Neuronal stem cell (in vitro differentiated cells): Measurements from ENCODE around the gene RARRES2.

Source experiments
- DNase-seq: peaks from one replicate; pipeline ENCODE4 v3.0.0-alpha.2; 2013; ENCODE audit warnings: low spot score
- H2AFZ ChIP-seq: one replicate; pipeline ENCODE4 v1.6.1; 2013; ENCODE audit warnings: mild to moderate bottlenecking, low read length, inconsistent platforms
- H2AK5ac ChIP-seq: 2 replicates; pipeline ENCODE4 v1.6.1; 2013; ENCODE audit warnings: low read depth, mild to moderate bottlenecking, inconsistent platforms, low read length, moderate library complexity, mixed read lengths
- H2BK120ac ChIP-seq: 2 replicates; pipeline ENCODE4 v1.6.1; 2013; ENCODE audit warnings: low read depth, mild to moderate bottlenecking, inconsistent platforms, low read length, moderate library complexity, mixed read lengths
- H2BK12ac ChIP-seq: one replicate; pipeline ENCODE4 v1.6.1; 2013; ENCODE audit warnings: low read length, inconsistent platforms
- H2BK15ac ChIP-seq: 2 replicates; pipeline ENCODE4 v1.6.1; 2013; ENCODE audit warnings: mild to moderate bottlenecking, low read length, inconsistent platforms, mixed read lengths
- H2BK5ac ChIP-seq: one replicate; pipeline ENCODE4 v1.6.1; 2013; ENCODE audit warnings: inconsistent platforms, mild to moderate bottlenecking, low read length, moderate library complexity
- H3K14ac ChIP-seq: one replicate; pipeline ENCODE4 v1.6.1; 2013; ENCODE audit warnings: low read length, inconsistent platforms
- H3K18ac ChIP-seq: 2 replicates; pipeline ENCODE4 v1.6.1; 2013; ENCODE audit warnings: low read length, inconsistent platforms
- H3K23ac ChIP-seq: 2 replicates; pipeline ENCODE4 v1.6.1; 2013; ENCODE audit warnings: low read depth, mild to moderate bottlenecking, mixed read lengths, low read length, inconsistent platforms; ENCODE audit not compliant: poor library complexity
- H3K27ac ChIP-seq: replicated peaks from 3 replicates; pipeline ENCODE4 v1.5.1; 2013; ENCODE audit warnings: low read length, inconsistent platforms
- H3K27me3 ChIP-seq, 3 experiments: 2 replicates each; pipeline ENCODE4 v1.6.1; 2013; ENCODE audit warnings: low read length in 3 of 3, mild to moderate bottlenecking in 2 of 3, inconsistent platforms in 1 of 3, low read depth in 1 of 3, mixed read lengths in 1 of 3, moderate library complexity in 1 of 3; ENCODE audit not compliant: control insufficient read depth in 3 of 3, insufficient read depth in 3 of 3
- H3K36me3 ChIP-seq, 2 donors: replicated peaks in 1 of 2; 2 replicates each; pipeline ENCODE4 v1.6.1; 2013; ENCODE audit warnings: low read length in 2 of 2; ENCODE audit not compliant: control insufficient read depth in 2 of 2, insufficient read depth in 2 of 2
- H3K4ac ChIP-seq: 2 replicates; pipeline ENCODE4 v1.6.1; 2013; ENCODE audit warnings: inconsistent platforms, mild to moderate bottlenecking, low read length, moderate library complexity
- H3K4me1 ChIP-seq, 2 donors: 1 replicate in 1 of 2; 2 replicates in 1 of 2; pipeline ENCODE4 v1.6.1; 2013; ENCODE audit warnings: low read length in 2 of 2, low read depth in 1 of 2; ENCODE audit not compliant: control insufficient read depth in 2 of 2, insufficient read depth in 1 of 2
- H3K4me2 ChIP-seq: one replicate; pipeline ENCODE4 v1.6.1; 2013; ENCODE audit warnings: mild to moderate bottlenecking, low read length, inconsistent platforms; ENCODE audit not compliant: insufficient read depth, poor library complexity, severe bottlenecking
- H3K4me3 ChIP-seq, 2 donors: 2 replicates each; pipeline ENCODE4 v1.5.1; 2013; ENCODE audit warnings: low read length in 2 of 2, mild to moderate bottlenecking in 2 of 2, inconsistent platforms in 1 of 2, moderate library complexity in 1 of 2
- H3K79me1 ChIP-seq: one replicate; pipeline ENCODE4 v1.6.1; 2013; ENCODE audit warnings: low read depth, mild to moderate bottlenecking, inconsistent platforms, low read length, moderate library complexity
- H3K9ac ChIP-seq: one replicate; pipeline ENCODE4 v1.6.1; 2013; ENCODE audit warnings: mild to moderate bottlenecking, low read depth, low read length, inconsistent platforms; ENCODE audit not compliant: poor library complexity
- H3K9me3 ChIP-seq, 2 donors: replicated peaks in 1 of 2; 2 replicates each; pipeline versions ENCODE3 to v1.6.1; 2013; ENCODE audit warnings: low read length in 2 of 2, mild to moderate bottlenecking in 2 of 2, inconsistent platforms in 1 of 2, low read depth in 1 of 2, mixed read lengths in 1 of 2, moderate library complexity in 1 of 2; ENCODE audit not compliant: control insufficient read depth in 2 of 2, insufficient read depth in 1 of 2
- H4K8ac ChIP-seq: one replicate; pipeline ENCODE4 v1.6.1; 2013; ENCODE audit warnings: low read depth, mild to moderate bottlenecking, inconsistent platforms, low read length, moderate library complexity
- H4K91ac ChIP-seq: one replicate; pipeline ENCODE4 v1.6.1; 2013; ENCODE audit warnings: low read length, low read depth, mild to moderate bottlenecking, inconsistent platforms; ENCODE audit not compliant: poor library complexity
- WGBS, 2 donors: extraction: QIAGEN DNeasy Blood & Tissue Kit; methylation state at CpG; one replicate each; pipeline ENCODE4 v1.1.7; 2013; ENCODE audit warnings: missing lambda C conversion rate in 2 of 2, mixed read lengths in 1 of 2; ENCODE audit not compliant: insufficient read length in 2 of 2, insufficient replicate concordance in 1 of 2; ENCODE audit errors: extremely low coverage in 2 of 2; 5-methylcytosine and 5-hydroxymethylcytosine counted together

Gene RARRES2

DNA sequence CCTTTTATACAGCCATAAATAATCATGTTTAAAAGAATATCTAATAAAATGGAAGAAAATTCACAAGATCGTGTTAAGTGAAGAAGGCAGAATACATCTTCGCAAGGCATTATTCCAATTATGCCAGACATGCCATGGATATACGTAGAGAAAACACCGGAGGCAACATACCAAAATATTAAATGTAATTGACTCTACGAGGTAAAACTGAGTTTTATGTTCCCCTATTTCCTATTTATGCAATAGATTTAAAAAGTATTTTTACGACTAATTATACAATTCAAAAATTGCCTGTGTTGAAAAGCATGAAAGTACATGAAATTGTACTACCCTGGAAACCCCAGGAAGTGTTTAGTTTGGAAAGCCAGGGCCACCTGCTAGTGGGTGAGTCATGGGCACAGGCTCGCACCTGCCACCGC is 26.3 kb upstream of the RARRES2 start:
- H3K4ac ChIP-seq = no peak overlapping the region
- peak overlapping the region; percentile 92 for H3K27ac ChIP-seq
- peak overlapping the region; percentile 4 for H2BK15ac ChIP-seq
- peaks cover 17% of the 10 kb centered on the region for H3K79me1 ChIP-seq
- H4K91ac ChIP-seq = no peak overlapping the region
- H3K23ac ChIP-seq = no peak overlapping the region
- H2BK120ac ChIP-seq = no peak overlapping the region
- no peak for DNase-seq
- no peak overlapping the region for H3K14ac ChIP-seq
- H3K18ac ChIP-seq = no peak overlapping the region
- peak overlapping the region; percentile 65 for H3K4me2 ChIP-seq
- H3K4me1 ChIP-seq = peaks cover 11 to 21% of the 10 kb centered on the region in 2 donors
- no peaks in the 10 kb centered on the region for H3K27me3 ChIP-seq
- H3K9me3 ChIP-seq = no peaks in the 10 kb centered on the region
- H3K36me3 ChIP-seq = peaks cover 19 to 31% of the 10 kb centered on the region in 2 donors
- H2AK5ac ChIP-seq = no peak overlapping the region
- H2AFZ ChIP-seq = peak overlapping the region; percentile 95
- H4K8ac ChIP-seq = no peak overlapping the region
- H2BK5ac ChIP-seq = peak overlapping the region; percentile 99
- no CpG with 5 or more reads among the region's 8 CpGs for WGBS, 2 donors
- no peak overlapping the region for H2BK12ac ChIP-seq
- H3K4me3 ChIP-seq = peak overlapping the region in 1 of 2 donors; percentile 72
- H3K9ac ChIP-seq = peak overlapping the region; percentile 50

- H4K91ac ChIP-seq = no peak overlapping the region
- H3K27ac ChIP-seq = no peak overlapping the region
- no peak overlapping the region for H2AK5ac ChIP-seq
- H3K79me1 ChIP-seq = peaks cover 2% of the 10 kb centered on the region
- H3K18ac ChIP-seq = no peak overlapping the region
- H3K27me3 ChIP-seq = no peaks in the 10 kb centered on the region
- no peak overlapping the region for H3K14ac ChIP-seq
- H2BK15ac ChIP-seq = no peak overlapping the region
- H2BK5ac ChIP-seq = no peak overlapping the region
- no peak overlapping the region for H3K4ac ChIP-seq
- H2BK120ac ChIP-seq = no peak overlapping the region
- no CpG with 5 or more reads among the region's 5 CpGs for WGBS, 2 donors
- H3K4me2 ChIP-seq = no peak overlapping the region
- no peaks in the 10 kb centered on the region for H3K9me3 ChIP-seq
- H3K4me1 ChIP-seq = peaks cover 18 to 36% of the 10 kb centered on the region in 2 donors
- H3K4me3 ChIP-seq = no peak overlapping the region
- no peak overlapping the region for H4K8ac ChIP-seq
- H2BK12ac ChIP-seq = no peak overlapping the region
- H3K36me3 ChIP-seq = peaks cover 9 to 14% of the 10 kb centered on the region in 2 donors
- peak overlapping the region; percentile 20 for H2AFZ ChIP-seq
- no peak overlapping the region for H3K9ac ChIP-seq
- no peak for DNase-seq
- H3K23ac ChIP-seq = no peak overlapping the region
Measured at GRCh38 chr7:150365673-150366398, 24.4 kb upstream of the RARRES2 start.

DNA sequence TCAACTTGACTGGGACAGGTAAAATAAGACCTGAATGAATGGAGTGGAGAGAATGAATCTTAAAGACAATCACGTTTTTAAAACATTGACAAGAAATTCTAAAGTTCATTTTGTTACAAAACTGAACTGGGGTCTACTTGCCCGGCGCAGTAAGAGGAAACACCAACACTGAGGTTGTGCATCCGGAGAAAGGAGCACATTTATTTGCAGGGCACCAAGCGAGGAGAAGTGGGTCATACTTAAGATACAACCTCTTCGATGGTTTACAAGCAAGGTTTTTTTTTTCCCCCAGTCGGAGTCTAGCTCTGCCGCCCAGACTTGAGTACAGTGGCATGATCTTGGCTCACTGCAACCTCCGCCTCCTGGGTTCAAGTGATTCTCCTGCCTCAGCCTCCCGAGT is 23.8 kb upstream of the RARRES2 start:
- H3K9ac ChIP-seq = no peak overlapping the region
- H3K14ac ChIP-seq = no peak overlapping the region
- no peak overlapping the region for H2BK15ac ChIP-seq
- no peak overlapping the region for H3K27ac ChIP-seq
- peaks cover 17 to 30% of the 10 kb centered on the region in 2 donors for H3K4me1 ChIP-seq
- H4K91ac ChIP-seq = no peak overlapping the region
- no peak overlapping the region for H3K23ac ChIP-seq
- H2BK120ac ChIP-seq = no peak overlapping the region
- H2AK5ac ChIP-seq = no peak overlapping the region
- no CpG with 5 or more reads among the region's 10 CpGs for WGBS, 2 donors
- no peak overlapping the region for H3K4me3 ChIP-seq
- H3K79me1 ChIP-seq = peaks cover 2% of the 10 kb centered on the region
- H2BK5ac ChIP-seq = no peak overlapping the region
- no peak overlapping the region for H2AFZ ChIP-seq
- H3K4me2 ChIP-seq = no peak overlapping the region
- no peak for DNase-seq
- H3K9me3 ChIP-seq = no peaks in the 10 kb centered on the region
- no peak overlapping the region for H3K18ac ChIP-seq
- no peak overlapping the region for H2BK12ac ChIP-seq
- no peak overlapping the region for H4K8ac ChIP-seq
- no peaks in the 10 kb centered on the region for H3K27me3 ChIP-seq
- peaks cover 5 to 8% of the 10 kb centered on the region in 2 donors for H3K36me3 ChIP-seq
- H3K4ac ChIP-seq = no peak overlapping the region

DNA sequence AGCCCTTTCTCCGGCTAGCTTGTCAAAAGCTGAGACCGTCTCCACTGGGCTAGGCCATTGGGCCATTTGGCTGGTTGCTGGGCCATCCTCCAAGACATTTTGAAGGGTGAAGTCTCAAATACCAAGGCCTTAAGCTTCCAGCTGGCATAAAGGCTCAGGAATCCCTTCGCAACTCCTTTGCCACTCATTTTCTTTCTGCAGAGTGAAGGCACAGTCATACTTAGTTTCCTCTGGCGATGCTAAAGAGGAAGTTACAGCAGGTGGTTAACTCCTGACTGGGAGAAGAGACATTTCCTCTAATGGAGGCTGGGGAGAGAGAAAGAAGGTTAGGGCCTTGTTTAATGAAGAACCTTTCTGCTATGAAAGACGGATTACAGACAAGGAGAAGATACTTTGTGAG is 22.4 kb upstream of the RARRES2 start:
- Histone ChIP-seq H2BK5ac (no peak overlapping the region), H3K9me3 (no peaks in the 10 kb centered on the region), H3K4me1 (peaks cover 10 to 24% of the 10 kb centered on the region in 2 donors), H3K4me2 (no peak overlapping the region), H3K18ac (no peak overlapping the region), H3K79me1 (peaks cover under 1% of the 10 kb centered on the region), H3K4me3 (no peak overlapping the region), H3K9ac (no peak overlapping the region), H2AK5ac (peak overlapping the region; percentile 6), H4K8ac (no peak overlapping the region), H2BK12ac (no peak overlapping the region), H3K14ac (no peak overlapping the region), H3K23ac (no peak overlapping the region), H2AFZ (peak overlapping the region; percentile 13), H4K91ac (no peak overlapping the region), H3K27me3 (no peaks in the 10 kb centered on the region), H3K4ac (no peak overlapping the region), H3K36me3 (no peaks in the 10 kb centered on the region), H2BK120ac (no peak overlapping the region), H2BK15ac (no peak overlapping the region), H3K27ac (no peak overlapping the region)
- no peak for DNase-seq
- WGBS, 2 donors = no CpG with 5 or more reads among the region's 5 CpGs
